Measurements from ENCODE around the gene CTIF.
A peak's percentile ranks its signal among the peaks of the same experiment; 100 is the strongest.
"Not testable (repeated sequence)": the region's sequence is repeated elsewhere in the genome, so short reads cannot be mapped to it uniquely, and the experiment has no call there.

The CTIF gene

DNA sequence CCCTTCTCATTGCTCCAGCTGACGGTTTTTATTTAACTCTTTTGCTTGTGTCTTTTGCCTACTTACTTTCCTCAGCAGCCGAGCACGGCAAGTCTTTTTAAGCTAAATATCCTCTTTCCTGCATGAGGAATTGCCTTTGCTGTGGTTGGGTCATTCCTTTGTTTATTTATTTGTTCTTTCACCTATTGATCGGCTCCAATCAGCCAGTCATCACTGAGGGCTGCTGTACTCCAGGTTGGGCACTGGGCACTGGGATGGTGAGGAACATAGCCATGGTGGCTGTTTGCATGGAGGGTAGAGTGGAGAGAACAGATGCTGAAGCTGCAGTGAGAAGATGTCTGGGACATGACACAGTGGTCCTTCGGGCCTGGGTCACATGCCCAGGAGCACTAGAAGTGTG lies 105.2 kb downstream of the CTIF start:
- no peak for DNase-seq

DNA sequence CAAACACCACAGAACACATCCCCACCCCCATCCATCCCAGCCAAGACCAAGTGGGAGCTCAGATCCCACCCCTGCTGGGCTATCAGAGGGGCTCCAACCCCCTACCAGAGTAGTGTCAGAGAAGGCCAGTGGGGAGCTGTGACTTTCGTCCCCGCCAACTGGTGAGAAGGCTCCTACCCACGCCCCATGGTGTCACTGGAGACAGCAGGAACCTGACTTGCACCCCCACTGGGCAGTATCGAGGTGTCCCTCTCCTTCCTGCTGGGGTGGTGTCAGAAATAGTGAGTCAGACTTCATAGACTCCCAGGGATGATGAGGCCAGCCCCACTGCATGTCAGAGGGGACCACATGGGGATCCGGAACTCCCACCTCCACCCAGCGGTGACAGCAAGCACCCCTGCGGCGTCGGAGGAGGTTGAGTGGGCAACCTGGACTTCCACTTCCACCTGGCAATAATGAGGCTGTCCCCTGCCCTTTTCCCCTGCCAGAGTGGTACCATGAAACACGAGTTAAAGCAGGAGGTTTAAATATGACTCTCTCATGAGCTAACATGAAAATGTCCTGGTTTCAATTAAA lies 106.7 kb downstream of the CTIF start:
- DNase-seq: no peak

DNA sequence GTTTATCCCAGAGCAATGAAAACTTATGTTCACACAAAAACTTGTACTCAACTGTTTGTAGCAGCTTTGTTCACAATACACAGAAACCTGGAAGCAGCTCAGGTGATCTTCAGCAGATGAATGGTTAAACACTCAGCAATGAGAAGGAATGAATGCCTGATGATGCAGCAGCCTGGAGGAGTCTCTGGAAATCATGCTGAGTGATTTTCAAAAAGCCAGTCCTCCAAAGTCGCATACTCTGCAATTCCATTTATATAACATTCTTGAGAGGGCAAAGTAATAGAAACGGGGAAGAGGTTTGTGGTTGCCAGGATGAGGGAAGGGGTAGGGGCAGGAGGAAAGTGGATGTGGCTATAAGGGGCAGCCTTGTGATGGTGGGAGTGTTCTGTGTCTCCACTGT lies 108.1 kb downstream of the CTIF start:
- DNase-seq: no peak

DNA sequence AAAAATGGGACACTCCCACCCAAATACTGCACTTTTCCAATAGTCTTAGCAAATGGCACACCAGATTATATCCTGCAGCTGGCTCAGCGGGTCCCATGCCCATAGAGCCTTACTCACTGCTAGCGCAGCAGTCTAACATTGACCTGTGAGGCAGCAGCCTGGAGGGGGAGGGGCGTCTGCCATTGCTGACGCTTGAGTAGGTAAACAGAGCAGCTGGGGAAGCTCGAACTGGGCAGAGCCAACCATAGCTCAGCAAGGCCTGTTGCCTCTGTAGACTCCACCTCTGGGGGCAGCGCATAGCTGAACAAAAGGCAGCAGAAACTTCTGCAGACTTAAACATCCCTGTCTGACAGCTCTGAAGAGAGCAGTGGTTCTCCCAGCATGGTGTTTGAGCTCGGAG lies 110.4 kb downstream of the CTIF start:
- DNase-seq: no peak

DNA sequence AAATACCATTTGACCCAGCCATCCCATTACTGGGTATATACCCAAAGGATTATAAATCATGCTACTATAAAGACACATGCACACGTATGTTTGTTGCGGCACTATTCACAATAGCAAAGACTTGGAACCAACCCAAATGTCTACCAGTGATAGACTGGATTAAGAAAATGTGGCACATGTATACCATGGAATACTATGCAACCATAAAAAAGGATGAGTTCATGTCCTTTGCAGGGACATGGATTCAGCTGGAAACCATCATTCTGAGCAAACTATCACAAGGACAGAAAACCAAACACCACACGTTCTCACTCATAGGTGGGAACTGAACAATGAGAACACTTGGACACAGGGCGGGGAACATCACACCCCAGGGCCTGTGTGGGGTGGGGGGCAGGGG lies 115.8 kb downstream of the CTIF start:
- DNase-seq: not testable (repeated sequence)

DNA sequence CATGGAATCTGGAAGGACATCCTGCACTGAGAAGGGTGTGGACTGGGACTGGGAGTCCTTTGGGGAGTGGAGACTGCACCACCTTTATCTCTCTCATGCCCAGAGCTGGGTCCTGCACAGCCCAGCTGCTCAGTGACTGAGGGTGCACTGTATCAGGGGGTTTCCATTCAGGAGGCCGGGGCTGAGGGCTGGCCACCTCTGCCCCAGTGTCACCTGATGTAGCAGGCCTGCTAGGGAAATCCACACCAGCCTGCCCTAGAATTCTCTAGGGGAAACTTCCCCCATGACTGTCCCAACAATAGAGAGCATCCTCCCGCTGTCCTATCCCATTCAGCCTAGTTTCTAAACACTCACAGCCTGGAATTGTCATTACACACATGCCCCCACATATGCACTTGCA lies 116.7 kb downstream of the CTIF start:
- no peak for DNase-seq

DNA sequence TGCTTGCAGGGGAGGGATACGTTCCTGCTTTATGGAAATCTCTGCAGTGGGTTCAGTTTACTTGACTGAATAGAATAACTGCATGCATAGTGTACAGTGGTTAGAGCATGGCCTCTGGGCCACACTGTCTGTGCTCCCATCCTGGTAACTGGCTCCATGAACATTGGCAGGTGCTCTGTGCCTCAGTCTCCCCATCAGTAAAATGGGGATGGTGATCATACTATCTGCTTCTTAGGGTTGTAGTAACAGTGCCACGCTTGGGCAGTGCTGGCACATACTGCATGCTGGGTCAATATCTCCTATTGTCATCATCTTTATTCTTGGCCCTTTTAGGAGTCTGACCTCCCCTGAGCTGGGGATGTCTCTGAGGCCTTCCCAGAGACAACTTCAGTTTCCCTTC lies 117.3 kb downstream of the CTIF start:
- no peak for DNase-seq

DNA sequence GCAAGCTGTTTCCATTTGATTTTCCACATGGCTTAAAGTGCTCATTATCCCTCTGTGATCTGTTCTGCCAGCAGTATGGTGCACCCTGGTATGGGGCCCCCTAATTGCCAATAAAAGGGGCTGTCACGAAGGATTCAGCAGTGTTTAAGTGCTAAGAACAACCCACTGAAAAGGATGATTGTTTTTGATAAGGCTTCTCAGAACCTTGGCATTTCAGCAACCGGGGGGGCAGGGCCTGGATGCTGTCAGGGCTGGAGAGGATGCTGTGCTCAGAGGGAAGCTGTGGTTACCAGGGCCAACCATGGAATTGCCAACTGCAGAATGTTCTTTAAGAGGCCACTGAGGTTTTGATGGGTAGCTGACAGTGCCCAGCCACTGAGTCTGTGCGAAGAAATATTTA lies 117.8 kb downstream of the CTIF start:
- peak; percentile 43 for DNase-seq

DNA sequence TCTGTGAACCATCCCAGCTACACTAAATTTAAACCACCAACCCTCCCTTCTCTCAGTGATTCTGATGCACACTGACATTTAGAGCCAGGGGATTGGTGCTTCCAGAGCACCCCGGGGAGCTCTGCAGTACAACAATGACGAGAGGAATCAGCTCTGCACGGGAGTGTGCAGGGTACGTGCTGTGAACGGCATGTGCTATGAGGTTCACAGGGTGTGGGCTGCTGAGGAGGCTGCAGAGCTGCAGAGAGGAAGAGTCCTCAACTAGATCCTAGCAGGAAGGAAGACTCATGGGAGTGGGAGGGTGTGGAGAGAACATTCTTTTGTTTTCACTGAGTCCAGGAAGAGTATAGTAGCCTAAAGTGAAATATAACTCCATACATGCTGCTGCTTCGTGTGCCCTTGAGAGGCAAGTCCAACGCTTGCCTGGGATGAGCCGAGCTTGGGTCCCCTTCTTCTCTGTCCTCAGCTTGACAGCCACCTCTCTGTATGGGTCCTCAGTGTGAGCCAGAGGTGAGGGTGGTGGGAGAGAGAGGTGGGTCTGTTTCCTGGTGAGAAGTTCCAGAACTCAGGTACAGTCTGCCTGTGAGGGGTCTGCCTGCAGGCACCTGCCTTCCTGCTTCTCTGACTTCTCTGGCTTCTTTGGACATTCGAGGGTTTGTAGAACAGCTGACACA lies 118.8 kb downstream of the CTIF start:
- DNase-seq: no peak

DNA sequence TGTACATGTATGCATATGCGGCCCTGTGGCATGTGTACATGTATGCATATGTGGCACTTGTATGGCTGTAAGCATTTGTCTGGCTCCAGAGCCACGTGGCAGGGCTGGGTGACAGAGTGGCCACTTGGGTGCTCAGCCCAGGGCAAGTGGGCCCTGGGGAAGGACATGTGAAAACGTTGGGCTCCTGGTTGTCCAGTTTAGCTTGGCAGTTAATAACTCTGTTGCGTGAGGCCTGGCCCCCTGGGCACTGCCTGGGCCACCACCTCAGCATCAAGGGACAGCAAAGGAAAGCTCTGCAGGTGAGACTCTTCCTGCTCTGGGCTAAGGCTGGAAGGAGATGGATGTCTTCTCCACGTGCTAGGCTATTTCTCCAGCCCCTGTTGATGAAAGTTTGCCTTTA lies 119.9 kb downstream of the CTIF start:
- no peak for DNase-seq

DNA sequence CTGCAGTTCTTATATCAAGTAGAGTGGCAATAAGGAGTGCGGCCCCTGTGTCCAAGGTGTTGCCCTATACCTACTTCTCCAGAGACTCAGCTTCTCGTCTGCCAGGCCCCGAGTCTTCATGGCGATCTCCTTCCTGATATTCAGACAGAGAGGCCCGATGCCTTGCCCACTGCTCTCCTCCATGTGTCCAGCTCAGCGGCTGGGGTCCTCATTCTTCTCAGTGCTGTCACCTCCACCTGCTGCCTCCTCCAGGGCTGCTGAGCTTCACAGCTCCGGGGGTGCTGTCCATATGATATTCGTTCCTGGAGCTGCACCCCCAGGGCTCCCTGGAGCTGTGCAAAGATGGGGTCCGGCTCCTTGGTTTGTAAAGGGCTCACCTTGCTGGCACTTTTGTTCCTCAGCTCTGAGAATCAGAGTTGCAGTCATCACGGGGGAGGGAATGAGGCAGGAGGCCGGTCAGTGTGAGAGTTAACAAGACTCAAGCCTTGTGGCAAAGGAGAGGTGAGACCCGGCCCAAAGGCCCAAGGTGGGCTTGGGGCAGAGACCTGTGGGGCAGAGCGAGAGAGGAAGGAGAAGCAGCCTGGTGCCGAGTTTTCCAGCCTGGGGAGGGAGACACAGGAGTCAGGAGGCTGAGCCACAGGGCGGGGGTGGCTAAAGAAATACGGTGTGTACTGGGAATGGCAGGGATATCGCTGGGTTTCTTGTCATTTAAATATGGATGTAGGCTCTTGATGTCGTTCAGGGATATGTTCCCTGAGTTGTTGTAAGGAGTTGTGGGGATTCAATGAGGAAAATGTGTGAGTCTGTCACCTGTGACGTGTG lies 120.6 kb downstream of the CTIF start:
- no peak for DNase-seq

DNA sequence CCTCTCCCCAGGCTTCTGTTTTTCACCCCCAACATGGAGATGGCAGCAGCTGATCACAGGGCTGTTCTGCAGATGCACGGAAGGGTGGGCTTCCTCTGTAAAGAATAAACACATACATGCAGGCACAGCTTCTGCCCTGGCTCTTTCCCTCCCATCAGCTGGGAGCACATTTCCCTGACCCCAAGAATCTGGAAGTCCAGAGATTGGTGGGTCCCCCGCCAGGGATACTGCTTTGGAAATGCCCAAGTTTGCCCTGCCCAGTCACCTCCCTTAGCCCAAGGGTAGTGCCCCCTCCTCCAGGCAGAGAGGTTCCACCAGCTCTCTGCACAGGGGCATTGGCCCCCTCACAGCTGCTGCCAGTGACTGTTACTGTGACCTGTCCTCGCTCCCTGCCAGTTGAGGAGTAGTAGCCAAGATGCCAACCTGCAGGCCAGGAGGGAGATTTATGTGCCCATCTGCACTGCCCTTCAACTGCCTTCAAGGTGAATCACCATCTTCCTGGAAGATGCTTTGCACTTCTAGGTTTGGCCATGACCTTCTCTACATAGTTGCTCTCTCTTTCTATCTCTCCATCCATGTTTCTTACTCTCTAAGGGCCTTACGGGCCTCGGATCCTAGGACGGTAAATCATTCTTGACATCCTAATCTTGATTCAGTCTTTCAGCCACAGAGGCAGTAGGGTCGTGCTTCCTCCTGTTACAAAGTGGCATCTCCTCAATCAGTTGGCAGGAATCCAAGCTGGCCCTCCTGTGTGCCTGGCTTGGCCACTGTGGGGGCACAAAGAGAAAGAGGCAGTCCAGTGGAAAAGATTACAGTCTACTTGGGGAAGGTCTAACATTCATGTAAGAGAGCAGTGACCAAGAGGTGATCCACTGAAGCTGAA lies 121.8 kb downstream of the CTIF start:
- no peak for DNase-seq

DNA sequence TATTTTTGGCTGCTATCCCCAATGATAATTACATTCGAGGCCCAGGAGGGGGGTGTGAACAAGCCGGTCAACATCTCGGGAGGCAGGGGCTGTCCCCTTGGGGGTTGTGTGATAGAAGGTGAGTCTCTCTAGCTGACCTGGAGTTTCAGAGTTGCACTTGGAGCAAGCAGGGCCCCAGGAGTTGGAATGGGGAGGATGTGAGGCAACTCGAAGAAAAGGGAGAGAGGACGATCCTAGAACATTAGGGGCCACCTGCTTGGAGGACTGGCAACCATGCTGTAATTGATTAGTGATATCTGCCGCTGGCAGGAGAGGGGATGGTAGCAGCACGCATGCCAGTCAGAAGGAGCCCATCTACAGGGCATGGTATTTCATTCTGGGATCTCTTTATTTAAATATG lies 122.6 kb downstream of the CTIF start:
- DNase-seq: no peak

DNA sequence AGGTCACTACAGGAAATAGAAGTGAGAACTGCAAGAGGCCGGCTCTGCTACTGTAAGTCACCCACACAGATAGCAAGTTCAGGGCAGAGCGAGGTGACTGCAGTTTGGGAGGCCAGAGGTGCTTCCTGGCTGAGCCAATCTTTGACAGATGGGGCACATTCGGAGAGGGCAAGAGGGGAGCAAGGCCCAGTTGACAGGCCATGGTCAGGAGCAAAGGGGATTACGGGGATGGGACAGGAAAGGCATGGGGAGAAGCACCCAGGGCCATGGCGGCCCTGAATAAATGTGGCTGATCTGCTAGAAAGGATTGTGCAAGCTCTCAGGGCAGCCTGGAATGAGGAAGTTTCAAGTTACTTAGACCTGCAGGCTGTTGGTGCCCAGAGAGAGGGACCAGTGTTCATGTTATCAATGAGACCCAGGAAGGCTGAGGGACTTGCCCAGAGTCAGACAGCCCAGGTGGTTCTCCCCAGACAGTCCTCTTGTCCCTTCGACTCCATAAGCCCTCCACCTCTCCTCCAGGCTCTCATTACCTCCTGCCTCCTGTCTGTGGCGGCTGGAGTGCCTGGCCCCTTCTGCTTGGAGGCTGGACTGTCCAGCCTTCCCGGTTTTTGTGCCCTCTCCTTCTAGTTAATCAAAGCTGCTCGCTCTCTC lies 123.3 kb downstream of the CTIF start:
- peak; percentile 69 for DNase-seq

DNA sequence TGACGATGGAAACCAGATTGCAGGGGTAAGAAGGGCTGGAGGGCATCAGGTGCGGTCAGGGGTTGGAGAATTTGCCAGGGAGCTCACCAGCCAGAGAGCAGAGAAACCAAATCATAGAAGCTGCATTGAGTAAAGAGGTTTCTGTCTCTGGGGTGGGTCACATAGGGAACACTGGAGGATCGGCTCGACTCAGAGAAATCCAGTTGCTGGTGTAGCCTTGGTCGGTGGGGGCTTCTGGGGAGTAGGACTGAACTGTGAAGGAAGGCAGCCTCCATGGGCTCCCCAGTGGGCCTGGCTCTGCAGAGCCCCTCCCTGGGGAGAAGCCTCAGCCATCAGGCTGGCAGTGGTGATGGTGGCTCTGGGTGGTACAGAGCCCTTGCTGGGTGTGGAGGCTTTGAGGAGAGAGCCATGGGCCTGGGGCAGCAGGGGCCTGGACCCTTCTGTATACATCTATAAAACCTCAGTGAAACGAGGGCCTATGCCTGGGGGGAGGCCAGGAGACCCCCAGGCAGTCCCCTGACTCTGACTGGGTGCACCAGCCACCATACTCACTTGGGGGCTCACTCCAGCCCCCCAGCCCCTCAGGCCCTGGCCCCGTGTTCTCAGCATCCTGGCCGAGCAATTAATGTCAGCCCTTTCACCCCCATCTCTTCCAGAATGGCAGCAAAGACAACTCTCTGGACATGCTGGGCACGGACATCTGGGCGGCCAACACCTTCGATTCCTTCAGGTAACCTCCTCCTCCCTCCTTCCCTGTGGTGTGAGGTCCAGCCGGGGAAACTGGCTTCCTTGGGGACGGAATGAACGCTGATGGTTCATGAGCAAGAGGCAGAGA lies 124.5 kb downstream of the CTIF start:
- no peak for DNase-seq

DNA sequence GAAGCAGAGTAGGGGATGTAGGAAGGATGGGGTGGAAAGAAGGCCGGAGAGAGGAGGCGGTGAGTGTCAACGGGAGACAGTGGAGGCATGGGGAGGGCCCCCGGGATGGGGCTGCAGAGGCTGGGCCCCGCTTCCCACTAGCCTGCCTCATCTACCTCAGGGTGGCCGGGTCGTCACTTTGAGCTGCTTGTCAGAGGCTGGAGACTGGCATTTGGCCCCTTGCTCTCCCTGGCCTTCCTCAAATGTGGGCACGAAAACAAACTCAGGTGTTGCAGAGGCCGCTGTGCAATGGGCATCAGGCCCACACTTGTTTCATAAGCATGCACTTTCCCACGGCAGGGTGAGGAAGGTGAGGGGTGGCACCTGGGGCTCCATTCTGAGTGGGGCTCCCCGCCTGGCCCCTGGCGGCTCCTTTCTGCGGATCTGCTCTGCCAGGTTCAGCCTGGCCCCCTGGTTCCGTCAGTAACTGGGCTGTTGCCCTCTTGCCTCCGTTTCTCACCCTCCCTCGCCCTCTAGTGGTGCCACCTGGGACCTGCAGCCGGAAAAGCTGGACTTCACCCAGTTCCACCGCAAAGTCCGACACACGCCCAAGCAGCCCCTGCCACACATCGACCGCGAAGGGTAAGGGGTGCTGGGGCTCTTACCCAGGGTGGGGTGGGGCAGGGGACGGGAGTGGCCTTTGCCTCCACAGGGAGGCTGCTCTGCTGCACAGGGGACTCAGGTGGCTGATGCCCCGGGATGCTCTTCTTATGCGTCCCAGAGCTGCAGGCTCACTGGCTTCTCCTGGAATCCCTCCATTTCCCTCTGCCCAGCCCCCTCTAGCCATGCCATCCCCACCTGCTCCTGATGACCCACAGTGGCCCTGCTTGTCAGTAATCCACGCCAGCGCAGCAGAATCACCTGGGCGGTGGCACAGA lies 125.4 kb downstream of the CTIF start:
- DNase-seq: peak; percentile 38

DNA sequence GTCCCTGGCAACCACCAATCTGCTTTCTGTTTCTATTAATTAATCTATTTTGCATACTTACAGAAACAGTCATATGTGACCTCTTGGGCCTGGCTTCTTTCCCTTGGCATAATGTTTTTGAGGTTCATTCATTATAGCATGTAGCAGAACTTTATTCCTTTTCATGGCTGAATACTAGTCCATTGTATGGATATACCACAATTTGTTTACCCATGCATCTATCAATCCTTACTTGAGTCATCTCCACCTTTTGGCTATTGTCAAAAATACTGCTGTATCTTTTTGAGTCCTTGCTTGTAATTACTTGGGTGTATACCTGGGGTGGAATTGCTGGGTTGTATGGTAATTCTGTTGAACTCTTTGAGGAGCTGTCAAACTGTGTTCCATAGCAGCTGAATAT lies 126.8 kb downstream of the CTIF start:
- no peak for DNase-seq

DNA sequence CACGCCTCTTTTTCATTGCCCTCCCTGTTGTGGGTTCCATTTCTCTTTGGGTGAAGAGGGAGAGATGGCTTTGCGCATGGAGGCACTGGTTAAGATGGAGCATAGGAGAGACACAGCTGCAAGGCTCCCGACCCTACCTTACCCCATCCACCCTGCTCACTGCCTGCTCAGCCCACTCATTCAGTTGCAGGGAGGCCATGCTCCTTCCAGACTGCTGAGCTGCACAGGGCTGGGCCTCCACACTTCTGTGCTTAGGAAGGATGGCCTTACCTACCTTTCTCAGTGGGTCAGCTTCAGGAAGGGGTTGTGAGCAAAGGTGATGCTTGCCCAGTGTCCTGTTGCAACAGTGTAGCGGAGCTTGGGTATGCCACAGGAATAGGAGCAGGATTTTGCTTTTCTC lies 127.8 kb downstream of the CTIF start:
- no peak for DNase-seq

DNA sequence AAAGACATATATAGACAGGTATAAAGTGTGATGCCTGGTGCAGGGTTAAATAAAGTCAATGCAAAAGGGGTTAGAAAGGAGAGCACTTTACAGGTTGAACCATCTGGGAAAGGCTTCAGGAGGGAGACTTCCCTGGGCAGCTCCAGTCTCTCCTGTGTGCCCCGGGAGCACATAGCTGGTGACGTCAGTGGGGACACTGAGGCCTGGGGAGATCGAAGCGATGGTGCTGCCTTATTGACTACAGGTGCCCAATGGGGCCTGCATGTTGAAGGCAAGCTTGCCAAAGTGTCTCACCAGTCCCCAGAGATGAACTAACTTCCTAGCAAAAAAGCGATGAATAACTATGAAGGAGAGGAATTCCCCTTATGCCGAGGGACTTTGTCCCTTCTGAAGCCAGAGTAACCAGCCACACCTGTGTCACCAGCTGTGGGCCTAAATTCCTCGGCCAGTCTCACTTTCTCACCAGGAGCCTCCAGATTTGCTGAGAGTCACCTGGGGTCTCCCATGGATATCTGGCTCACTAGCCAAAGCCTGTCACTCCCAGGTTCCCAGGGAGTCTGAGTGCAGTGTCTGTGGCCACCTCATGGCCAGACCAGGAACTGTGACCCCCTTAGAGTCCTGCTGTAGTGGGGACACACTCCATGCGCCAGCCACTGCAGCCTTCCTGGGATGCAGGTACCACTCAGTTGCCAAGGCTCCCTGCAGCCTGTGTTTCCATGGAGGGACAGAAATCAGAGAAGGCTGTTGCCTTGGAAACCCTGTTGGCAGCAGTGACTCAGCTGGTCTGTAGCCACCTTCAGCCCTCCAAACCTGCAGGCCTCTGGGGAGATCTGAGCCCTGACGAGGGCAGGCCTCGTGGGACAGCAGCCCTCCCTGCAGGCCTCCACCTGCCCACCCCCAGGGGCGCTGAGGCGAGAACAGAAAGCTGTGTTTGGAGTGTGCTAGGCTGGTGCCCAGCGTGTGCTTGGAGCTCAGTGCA lies 128.7 kb downstream of the CTIF start:
- no peak for DNase-seq

Measured in fibroblast of skin of abdomen (primary cell).